GM21528 (cell line): ENCODE results near the gene MTRF1.

Experiments
- ATAC-seq: cut with Tn5 transposase; IDR thresholded peaks from one replicate; pipeline ENCODE4 v1.9.1; 2021; ENCODE audit warnings: mild to moderate bottlenecking, moderate library complexity; ENCODE audit not compliant: unreplicated experiment, low FRiP score

MTRF1 gene

GRCh38 chr13:41231025-41231677 lies 32.2 kb downstream of the MTRF1 start:
- no peak for ATAC-seq

- no peak for ATAC-seq
Measured at GRCh38 chr13:41229356-41229755, 34.0 kb downstream of the MTRF1 start.

GRCh38 chr13:41224113-41225110 lies 39.0 kb downstream of the MTRF1 start:
- ATAC-seq, result no peak

- ATAC-seq, result peak; percentile 75
Measured at GRCh38 chr13:41222259-41222852, 41.0 kb downstream of the MTRF1 start.

- ATAC-seq, result no peak
Measured at GRCh38 chr13:41220401-41220800, 43.0 kb downstream of the MTRF1 start.

- ATAC-seq, result no peak
Measured at GRCh38 chr13:41216160-41216559, 47.2 kb downstream of the MTRF1 start.

GRCh38 chr13:41213919-41214318 lies 49.5 kb downstream of the MTRF1 start:
- no peak for ATAC-seq

- no peak for ATAC-seq
Measured at GRCh38 chr13:41213316-41213715, 50.1 kb downstream of the MTRF1 start.

- no peak for ATAC-seq
Measured at GRCh38 chr13:41212881-41213280, 50.5 kb downstream of the MTRF1 start.

- no peak for ATAC-seq
Measured at GRCh38 chr13:41211062-41211461, 52.3 kb downstream of the MTRF1 start.

- ATAC-seq, result no peak
Measured at GRCh38 chr13:41206467-41206866, 56.9 kb downstream of the MTRF1 start.

- ATAC-seq, result no peak
Measured at GRCh38 chr13:41203810-41204209, 59.6 kb downstream of the MTRF1 start.

- ATAC-seq, result no peak
Measured at GRCh38 chr13:41200126-41200525, 63.2 kb downstream of the MTRF1 start.

GRCh38 chr13:41199526-41199925 lies 63.9 kb downstream of the MTRF1 start:
- peak; percentile 79 for ATAC-seq

- ATAC-seq, result peak; percentile 30
Measured at GRCh38 chr13:41199079-41199478, 64.3 kb downstream of the MTRF1 start.

GRCh38 chr13:41196620-41197019 lies 66.8 kb downstream of the MTRF1 start:
- no peak for ATAC-seq

- no peak for ATAC-seq
Measured at GRCh38 chr13:41196011-41196410, 67.4 kb downstream of the MTRF1 start.

- peak; percentile 97 for ATAC-seq
Measured at GRCh38 chr13:41193919-41194824, 69.2 kb downstream of the MTRF1 start, which contains the start of gene KBTBD7. Gene KBTBD7 (minus strand): TSS chr13:41194569. CDS start chr13:41194257, 312 bp downstream.

- no peak for ATAC-seq
Measured at GRCh38 chr13:41193469-41193868, 69.9 kb downstream of the MTRF1 start.

- no peak for ATAC-seq
Measured at GRCh38 chr13:41188584-41188983, 74.8 kb downstream of the MTRF1 start.
